Upper lobe of left lung (tissue), 4 donors: ENCODE results near the gene NPPC.

Experiments used
- CTCF ChIP-seq, 6 experiments: fragments of 450-650 bp in 4 of 6; fragments of 200-600 bp in 2 of 6; sonication (generic) in 2 of 6; IDR thresholded peaks; one replicate each; pipeline ENCODE4 v1.5.1; 2016 to 2019; ENCODE audit warnings: antibody characterized with exemption in 6 of 6
- POLR2AphosphoS5 ChIP-seq, 2 donors: sonication (generic); formaldehyde crosslinking; IDR thresholded peaks; one replicate each; pipeline ENCODE4 v1.5.1; 2017; ENCODE audit warnings: antibody characterized with exemption in 2 of 2

- TF ChIP-seq CTCF (IDR thresholded peaks at IDR 0.05) (no peak), POLR2AphosphoS5 (IDR thresholded peaks at IDR 0.05) (no peak)
Observed at GRCh38 chr2:231894566-231895380, 31.4 kb downstream of the NPPC start.
